NCI-H2081 treated with DMSO at 0.1 percent for 48 hours (cell line): ENCODE data around the gene NXN.
"Not testable (repeated sequence)": the region's sequence is repeated elsewhere in the genome, so short reads cannot be mapped to it uniquely, and the experiment has no call there.

Experiments used
- DNase-seq: peaks from one replicate; lab custom pipeline; 2025; lab: John Stamatoyannopoulos, UW

NXN gene

DNA sequence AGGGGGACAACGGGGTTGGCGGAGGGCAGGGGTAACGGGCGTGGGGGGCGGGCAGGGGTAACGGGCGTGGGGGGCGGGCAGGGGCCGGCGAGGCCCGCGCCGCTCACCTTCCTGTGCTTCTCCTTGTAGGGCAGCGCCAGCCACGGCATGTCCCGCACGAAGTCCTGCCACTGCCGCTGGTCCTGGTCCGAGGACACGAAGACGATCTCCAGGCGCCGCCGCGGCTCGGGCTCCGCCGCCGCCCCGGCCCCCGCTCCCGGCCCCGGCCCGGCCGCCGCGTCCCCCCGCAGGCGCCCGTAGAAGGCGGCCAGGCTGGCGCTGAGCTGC lies 401 bp downstream of the NXN start:
- no peak for DNase-seq

DNA sequence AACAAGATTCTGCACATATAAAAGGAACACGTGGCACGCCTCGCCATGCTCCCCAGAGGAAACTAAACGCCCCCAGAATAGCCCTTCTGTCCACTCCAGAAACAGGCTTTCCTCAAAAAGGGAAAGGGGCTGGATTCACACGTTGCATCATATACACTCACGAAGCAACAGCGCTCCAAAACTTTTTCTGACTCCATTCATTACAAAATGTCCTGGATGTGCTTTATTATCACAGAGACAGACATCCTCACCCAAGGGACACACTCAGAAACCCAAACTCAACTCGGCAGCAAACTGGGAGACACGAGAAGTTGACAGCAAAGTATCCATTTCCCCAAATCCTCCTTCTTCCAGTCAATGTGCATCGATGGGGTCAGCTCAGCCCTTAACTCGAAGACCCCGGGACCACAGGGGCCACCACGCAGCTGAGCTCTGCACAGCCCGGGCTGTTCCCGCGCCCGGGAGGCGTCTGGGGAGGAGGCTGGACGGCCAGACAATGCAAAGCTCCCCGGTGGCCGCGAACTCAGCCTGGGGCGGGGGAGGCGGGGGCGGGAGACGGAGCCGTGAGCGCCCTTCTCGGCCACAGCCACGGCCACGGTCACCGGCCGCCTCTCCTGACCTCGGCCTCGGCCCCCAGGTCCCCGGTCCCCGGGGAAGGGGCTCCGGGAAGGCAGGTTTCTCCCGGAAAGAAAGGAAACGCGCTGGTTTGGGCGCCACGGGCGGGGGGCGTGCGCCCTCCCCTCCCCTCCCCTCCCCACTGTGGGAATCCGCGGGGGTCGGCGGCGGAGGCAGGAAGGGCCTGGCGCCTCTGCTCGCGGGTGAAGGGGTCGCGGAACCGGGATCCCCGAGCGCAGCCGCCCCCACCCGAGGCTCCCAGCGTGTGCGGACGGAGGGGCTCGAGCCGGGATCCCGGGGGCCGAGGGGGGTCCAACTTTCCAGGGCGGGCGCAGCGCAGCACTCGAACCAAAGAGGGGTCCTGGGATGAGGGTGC lies 1.2 kb downstream of the NXN start:
- DNase-seq = no peak

DNA sequence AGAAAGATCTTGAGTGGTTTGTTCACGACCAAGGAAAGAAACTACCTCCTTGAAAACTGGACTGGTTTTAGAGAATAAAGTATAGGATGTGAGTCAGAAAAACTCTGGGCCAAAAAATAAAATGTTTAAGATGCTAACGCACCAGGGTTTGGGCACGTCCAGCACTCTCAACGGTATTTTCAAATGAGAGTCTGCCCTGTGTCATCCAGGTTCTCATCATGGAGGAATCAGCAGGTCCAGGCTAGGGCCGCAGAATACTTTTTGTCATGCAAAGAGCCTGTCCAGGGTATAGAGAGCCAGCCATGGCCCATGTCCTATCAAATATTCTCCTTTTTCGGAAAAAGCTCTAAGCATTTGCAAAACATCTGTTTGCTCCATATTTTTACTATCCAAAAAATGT lies 2.4 kb downstream of the NXN start:
- DNase-seq = no peak

DNA sequence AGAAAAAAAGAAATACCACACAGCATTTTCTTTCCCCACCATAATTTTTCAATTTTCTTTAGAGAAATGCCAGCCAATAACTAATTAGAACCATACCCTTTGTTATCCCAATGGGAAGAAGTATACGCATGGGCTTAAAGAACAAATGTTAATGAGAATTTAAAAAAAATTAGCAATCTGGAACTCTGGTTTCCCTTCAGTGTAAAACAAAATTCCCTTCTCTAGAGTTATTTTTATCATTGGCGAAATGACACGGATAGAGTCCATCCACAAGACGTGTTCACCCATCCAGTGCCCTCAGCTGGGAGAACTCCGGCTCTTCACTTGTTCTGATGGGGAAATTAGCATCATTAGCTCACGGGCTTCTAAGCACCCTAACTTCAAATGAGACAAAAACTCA lies 3.3 kb downstream of the NXN start:
- DNase-seq = no peak

DNA sequence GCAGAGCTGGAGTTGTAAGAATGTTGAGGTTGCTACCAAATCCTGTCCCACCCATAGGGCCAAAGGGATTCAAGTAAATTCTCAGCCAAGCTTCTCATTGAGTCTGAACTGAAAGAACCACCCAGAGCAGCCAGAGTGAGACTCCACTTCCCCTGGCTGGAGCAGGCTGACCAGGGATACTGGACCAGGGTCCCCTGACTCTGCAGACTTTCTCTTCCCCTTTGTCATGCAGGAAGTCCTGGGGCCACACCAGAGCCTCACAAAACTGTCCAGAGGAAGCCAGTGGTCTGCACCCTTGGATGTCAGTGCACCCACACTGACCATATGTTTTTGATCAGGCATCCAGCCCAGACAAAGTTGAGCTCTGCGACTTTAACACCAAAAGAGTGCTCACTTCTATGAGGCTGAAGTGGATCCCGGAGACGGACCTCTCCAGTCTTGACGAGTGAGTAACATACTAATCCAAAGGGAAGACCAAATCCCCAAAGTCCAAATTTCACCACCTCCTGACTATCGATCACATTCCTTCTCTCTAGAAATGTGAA lies 4.1 kb downstream of the NXN start:
- DNase-seq = no peak

DNA sequence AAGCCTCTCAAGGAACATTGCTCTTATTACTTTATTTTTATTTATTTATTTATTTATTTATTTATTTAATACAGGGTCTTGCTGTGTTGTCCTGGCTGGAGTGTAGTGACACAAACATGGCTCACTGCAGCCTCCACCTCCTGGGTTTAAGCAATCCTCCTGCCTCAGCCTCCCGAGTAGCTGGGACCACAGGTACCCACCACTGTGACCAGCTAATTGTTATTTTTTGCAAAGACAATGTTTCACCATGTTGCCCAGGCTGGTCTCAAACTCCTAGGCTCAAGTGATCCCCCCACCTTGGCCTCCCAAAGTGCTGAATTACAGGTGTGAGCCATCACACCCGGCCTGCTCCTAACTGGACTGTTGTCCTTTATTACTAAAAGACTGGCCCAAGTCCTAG lies 4.8 kb downstream of the NXN start:
- DNase-seq = not testable (repeated sequence)

DNA sequence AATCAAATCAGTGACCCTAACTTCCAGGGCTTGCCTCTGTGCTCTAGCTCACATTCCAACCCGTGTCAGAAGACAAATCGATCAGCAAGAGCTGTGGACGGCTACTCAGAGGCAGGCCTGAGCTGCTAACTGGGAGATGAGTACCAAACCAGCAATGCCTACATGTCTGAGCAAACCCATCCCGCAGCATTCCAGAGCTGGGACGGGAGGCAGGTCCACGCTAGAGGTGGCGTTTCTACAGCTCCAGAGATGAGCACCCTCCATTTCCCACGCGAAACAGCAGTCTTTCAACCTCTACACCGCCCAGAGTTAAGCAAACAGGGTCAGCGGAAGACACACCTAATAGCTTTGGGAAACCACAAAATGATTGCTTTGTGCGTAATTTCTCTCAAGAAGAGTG lies 6.5 kb downstream of the NXN start:
- no peak for DNase-seq

DNA sequence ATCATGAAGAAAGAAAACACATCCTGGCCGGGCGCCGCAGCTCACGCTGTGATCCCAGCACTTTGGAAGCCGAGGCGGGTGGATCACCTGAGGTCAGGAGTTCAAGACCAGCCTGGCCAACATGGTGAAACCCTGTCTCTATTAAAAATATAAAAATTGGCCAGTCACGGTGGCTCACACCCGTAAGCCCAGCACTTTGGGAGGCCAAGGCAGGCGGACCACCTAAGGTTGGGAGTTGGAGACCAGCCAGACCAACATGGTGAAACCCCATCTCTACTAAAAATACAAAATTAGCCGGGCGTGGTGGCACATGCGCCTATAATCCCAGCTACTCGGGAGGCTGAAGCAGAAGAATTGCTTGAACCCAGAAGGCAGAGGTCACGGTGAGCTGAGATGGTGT lies 7.7 kb downstream of the NXN start:
- not testable (repeated sequence) for DNase-seq

DNA sequence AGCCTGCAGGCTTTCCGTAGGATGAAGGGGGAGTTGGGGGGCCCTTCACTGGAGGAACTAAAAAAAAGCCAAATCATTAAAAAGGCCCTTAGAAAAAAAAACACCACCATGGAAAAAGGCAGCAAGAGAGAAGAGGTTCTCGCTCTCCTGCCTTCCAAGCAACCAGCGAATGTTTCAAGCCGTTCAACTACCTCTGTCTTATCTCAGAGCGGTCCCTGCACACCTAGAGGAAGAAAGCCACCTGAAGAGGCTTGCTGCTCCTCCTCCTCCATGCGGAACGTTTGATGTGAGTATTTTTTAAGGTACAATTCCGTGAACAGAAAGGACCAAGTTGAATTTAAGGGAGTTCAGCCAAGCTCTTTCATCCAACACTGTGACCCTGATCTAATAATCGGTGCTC lies 9.2 kb downstream of the NXN start:
- DNase-seq = no peak

DNA sequence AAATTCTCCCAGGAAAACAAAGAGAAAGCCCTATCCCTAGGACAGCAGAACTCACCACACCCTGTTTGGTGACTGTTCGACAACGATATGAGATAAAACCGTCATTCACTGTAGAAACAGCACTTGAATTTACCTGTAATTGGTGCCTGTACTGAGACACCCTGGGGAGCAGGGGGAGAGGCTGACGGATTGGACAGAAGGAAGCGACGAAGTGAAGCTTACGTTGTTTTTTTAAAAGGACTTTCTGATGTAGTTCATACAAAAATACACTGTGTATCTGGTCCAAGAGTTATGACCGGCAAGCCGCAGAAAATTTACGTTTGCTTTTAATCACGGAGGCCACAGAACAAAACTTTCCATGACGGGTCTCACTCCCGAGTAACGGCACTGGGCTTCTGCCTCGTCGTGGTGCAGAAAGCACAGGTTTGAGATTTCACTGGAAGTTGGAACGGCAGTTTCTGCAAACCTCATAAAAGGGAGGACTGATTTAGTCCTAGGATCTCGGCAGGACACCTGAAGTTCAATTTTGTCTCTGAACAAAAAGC lies 9.7 kb downstream of the NXN start:
- DNase-seq = no peak

DNA sequence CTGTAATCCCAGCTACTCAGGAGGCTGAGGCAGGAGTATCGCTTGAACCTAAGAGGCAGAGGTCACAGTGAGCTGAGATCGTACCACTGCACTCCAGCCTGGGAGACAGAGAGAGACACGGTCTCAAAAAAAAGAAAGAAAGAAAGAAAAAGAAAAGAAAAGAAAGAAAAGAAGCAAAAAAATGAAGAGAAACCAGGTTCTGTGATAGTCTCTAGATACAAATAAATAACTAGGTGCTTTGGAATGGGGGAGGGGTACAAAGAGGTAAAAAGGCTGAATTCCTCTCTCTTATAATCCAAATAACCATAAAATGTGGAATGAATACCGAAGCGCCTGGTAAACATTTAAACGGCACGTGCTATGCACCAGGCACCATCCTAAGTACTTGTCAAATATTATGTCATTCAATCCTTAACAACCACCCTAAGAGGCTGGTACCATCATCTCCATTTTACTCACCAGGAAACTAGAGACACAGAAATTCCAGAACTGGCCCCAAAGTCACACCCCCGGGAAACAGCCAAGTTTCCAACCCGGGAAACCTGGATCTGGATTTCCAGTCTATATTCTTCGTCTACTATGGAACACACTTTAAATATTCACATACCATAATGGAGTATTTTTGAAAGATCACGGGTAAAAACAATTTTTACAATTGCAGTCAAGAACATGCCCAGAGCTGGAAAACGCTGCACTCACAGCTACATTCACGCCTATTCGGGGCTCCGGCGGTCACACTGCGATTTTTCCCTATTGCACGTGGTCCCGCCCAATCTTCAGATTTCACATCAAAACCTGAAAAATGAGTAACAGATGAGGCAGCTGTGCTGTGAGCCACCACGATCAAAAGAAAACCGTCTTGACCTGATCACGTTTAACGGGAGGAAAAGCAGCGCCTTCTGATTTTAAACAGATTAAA lies 10.5 kb downstream of the NXN start:
- DNase-seq = no peak

DNA sequence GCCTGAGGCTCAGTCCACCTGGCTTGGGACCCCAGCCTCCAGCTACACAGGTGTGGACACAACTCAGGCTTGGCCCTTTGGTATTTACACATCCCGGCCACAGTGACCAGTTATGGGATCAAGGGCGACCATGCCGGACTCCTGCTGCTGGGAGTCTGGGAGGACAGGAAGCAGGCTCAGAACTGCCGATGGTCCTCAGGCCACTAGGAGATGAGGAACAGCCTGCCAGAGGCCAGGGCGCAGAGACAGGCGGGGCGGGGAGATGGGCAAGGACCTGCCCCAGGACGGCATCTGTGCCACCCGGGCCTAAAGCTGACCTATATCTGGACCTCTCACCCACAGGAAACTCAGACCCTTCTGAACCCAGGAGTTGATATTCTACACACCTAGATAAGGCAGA lies 12.5 kb downstream of the NXN start:
- no peak for DNase-seq

DNA sequence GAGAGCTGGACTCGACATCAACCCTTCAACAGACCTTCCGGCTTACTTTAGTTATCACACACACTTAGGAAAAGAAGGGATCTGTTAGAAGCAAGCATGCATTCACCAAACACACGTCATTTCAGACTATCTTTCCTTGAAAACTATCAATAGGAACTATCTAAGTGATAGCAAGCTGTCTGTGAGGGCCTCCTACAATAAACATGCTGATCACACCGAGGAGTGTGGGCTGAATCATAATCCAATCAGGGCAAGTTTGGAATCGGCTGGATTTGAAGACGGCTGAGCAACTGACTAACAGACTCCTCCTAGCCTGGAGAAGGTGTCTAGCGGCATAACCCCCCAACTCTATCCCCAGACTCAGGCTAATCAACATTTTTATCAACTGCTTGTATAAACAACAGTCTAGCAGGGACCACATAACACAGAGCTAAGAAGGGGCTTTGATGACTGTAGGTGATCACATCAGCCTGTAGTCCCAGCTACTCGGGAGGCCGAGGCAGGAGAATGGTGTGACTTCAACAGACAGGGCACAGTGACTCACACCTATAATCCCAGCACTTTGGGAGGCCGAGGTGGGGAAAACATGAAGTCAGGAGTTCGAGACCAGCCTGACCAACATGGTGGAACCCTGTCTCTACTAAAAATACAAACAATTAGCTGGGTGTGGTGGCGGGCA lies 14.1 kb downstream of the NXN start:
- DNase-seq = no peak

DNA sequence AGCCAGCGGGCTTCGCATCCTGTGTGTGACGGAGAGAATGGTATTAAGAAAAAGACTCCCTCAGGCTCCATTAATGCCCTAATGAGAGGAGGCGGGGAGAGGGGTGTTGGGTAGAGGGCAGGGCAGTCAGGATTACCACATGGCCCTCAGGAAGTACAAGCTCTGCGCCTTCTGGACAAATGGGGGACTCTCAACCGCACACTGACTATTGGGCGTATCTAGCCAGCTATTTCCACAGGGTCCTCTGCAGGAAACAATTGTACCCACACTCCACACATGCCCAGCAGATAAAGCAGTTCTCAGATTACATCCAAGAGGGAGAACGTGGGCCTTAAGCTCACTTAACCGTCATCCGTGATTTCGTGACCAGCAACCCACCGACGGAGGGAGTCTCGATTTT lies 14.7 kb downstream of the NXN start:
- no peak for DNase-seq

DNA sequence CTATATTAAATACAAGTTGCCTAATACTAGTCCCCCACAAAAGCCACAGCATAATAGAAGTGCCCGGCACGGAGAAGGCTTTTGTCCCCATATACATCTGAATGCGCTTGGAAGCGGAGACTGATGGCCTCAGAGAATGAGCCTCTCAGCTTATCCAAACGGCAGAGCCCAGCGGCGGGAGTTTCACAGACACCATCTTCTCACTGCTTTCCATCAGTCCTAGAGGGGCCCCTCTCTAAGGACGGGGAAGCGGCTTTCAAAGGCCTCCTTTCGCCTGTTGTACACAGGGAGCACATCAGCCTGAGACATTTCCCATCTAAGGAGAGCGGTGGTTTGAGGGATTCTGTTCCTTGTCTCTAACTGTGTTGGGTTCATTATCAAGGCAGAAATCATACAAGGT lies 16.9 kb downstream of the NXN start:
- DNase-seq = no peak

DNA sequence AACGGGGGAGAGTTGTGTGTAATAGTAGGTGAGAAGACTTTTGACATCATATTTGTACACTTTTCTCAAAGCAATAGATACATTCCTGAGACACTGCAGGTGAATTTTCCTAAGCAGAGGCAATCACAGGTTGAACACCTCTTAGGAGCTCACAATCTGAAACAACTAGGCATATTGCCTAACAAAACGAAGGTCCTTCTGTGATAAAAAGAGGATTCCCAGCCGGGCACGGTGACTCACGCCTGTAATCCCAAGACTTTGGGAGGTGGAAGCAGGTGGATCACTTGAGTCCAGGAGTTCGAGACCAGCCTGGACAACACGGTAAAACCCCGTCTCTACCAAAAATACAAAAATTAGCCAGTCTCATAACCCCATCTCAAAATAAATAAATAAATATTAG lies 17.4 kb downstream of the NXN start:
- no peak for DNase-seq

DNA sequence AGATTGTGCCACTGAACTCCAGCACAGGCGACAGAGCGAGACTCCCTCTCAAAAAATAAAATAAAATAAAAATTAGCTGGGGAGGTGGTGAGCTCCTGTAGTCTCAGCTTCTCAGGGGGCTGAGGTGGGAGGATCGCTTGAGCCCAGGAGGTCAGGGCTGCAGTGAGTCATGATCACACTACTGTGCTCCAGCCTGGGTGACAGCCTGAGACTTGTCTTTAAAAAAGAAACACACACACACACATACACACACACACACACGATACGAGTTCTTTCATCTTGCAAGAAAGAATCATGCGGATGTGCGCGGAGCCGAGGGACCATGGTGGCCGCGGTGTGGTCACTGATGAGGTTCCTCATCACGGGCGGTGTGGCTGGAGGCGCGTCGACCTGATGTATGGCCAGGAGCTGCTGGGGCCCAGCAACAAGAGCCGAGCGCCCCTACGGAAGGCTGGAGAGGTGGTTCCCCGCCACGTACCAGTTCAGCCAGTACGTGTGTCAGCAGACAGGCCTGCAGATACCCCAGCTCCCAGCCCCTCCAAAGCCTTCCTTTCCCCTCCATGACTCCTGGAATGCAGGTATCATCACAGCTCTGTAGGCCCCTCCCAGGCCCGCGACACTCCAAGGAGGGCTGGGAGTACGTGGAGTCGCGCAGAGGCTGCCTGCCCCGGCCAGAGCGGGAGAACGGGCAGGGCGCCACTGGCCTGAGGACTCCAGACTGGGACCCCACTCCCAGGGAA lies 20.7 kb downstream of the NXN start:
- no peak for DNase-seq

DNA sequence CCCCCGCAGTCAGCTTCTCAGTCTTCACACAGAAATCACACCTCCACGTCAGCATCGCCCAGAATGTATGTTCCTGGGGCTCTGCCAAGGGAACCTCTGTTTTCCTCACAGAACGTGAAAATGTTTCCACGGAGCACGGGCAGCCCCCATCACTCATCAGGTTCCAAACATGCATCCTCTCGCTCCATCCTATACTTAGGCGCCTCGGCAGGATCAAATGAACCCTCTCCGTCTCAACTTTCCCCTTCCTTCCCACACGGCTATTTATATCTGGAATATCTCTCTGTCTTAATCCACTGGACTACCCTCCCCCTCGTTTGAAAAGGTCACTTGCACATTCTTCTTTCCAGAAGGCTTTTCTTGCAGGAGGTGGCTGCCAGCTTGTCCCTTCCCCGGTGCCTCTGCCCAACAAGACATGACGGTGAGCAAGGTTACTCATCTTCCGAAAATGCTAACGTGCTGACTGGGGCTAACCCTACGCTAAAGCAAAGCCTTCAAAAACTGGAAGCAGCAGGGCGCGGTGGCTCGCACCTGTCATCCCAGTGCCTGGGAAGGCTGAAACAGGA lies 21.6 kb downstream of the NXN start:
- no peak for DNase-seq

DNA sequence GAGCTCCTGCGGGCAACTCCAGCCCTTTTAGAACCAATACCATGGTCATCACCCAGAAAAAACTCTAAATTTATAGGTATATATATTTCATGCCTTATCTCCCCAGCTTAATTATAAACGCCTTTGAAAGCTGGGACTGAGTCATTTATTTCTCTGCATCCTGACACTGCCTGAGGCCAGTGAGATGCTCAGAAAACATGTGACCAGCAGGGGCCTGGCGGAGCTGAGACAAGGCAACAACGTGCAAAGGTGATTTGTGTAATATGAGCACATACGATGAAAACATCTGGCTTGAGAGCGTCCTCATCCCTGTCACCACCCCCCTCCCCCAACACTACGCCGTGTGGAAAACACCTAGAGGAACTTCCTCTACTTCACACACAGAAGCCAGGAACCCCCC lies 22.7 kb downstream of the NXN start:
- no peak for DNase-seq

DNA sequence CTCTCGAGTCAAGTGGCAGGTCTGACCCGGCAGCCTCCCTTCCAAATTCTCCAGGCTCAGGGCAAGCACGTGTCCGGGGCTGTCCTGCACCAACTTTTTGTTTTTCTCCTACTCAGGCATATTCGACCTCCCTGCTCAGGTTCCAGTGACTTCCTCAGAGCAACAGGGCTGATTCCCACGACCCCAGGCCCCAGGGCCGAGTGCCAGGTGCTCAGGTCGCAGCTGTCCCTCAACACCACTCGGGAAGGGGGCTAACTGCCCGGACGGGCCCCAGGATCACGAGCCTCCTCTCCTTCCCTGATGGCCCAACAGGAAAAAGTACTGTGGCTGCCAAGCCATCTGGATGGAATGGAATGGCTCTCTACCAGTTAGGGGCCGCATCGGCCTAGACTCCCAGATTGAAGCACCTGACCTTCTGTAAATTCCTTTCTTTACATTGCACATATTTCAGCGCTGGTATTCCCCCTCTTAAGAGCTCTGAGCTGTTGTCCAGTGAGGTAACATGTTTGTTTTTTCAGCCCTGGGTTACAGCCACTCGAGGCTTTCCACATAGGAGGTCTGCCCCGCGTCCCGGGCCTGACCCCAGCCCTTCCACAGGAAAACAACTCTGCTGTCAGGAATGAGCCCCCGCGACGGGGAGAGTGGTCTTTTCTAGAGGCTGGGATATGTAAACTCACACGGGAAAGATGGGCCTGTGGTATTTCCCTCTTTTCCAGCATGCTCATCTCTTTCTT lies 25.0 kb downstream of the NXN start:
- DNase-seq = no peak
